K562 (cell line): Measurements from ENCODE around the gene GGNBP2. TPM values are rescaled to one million over a fixed set of nuclear protein-coding genes. Genes with fewer than 3 reads are reported as not detected.

ENCODE experiments used
- ATAC-seq: fragments of 200-7000 bp; cut with Tn5 transposase; 3 replicates; pipeline ENCODE4 v1.9.1; 2020; ENCODE audit warnings: moderate library complexity
- BruUV-seq: library from RNA; stranded (reverse); fragments of 400-500 nt; replicated peaks from 2 replicates; lab custom pipeline; 2021; lab: Mats Ljungman, UMichigan
- CTCF ChIA-PET: fragments of 300-600 bp; formaldehyde crosslinking; extraction: SDS; loops from one replicate; lab custom pipeline; 2021; ENCODE audit warnings: low intra/inter-chr PET ratio; lab: Yijun Ruan, JAX
- POLR2A ChIA-PET: fragments of 300-600, 350-650 bp; sonication (Branson Sonifier 250); formaldehyde crosslinking; extraction: SDS; loops from one replicate; lab custom pipeline; 2021; ENCODE audit warnings: antibody characterized with exemption, inconsistent platforms; lab: Yijun Ruan, JAX
- DNase-seq, 4 experiments: peaks; one replicate each; pipeline versions ENCODE4 v3.0.0 to v3.0.0-alpha.2; 2011 to 2018; ENCODE audit warnings: low spot score in 3 of 4, mixed read lengths in 3 of 4; ENCODE audit errors: extremely low read depth in 1 of 4
- FAIRE-seq: peaks from 2 replicates; lab custom pipeline; 2011; peaks lifted over from hg19 to GRCh38; lab: Jason Lieb, UNC
- H2AFZ ChIP-seq: 2 replicates; pipeline ENCODE4 v1.6.0; 2011; ENCODE audit warnings: low read depth, low read length, control low read depth, inconsistent platforms
- H3K27ac ChIP-seq: fragments of 200-600 bp; 3 replicates; pipeline ENCODE4 v1.8.0; 2011; ENCODE audit warnings: low read depth, mild to moderate bottlenecking, control low read depth, inconsistent platforms, low read length, moderate library complexity, mixed read lengths; ENCODE audit errors: extremely low read depth
- H3K27me3 ChIP-seq, 2 experiments: fragments of 300-600 bp in 1 of 2; 2 replicates in 1 of 2; 3 replicates in 1 of 2; pipeline versions ENCODE4 v1.6.0 to v1.8.0; 2011; ENCODE audit warnings: inconsistent platforms in 2 of 2, low read length in 2 of 2, mild to moderate bottlenecking in 1 of 2, mixed read lengths in 1 of 2, moderate library complexity in 1 of 2; ENCODE audit not compliant: control insufficient read depth in 2 of 2, insufficient read depth in 2 of 2
- H3K36me3 ChIP-seq: fragments of 300-600 bp; 3 replicates; pipeline ENCODE4 v1.8.0; 2011; ENCODE audit warnings: mild to moderate bottlenecking, low read length, inconsistent platforms; ENCODE audit not compliant: control insufficient read depth, insufficient read depth
- H3K4me1 ChIP-seq, 2 experiments: fragments of 200-600 bp in 1 of 2; replicated peaks in 1 of 2; 2 replicates in 1 of 2; 3 replicates in 1 of 2; pipeline versions ENCODE4 v1.5.1 to v1.8.0; 2011; ENCODE audit warnings: inconsistent platforms in 2 of 2, low read length in 2 of 2, mild to moderate bottlenecking in 1 of 2, mixed read lengths in 1 of 2, moderate library complexity in 1 of 2; ENCODE audit not compliant: control insufficient read depth in 2 of 2, insufficient read depth in 2 of 2
- H3K4me2 ChIP-seq: 2 replicates; pipeline ENCODE4 v1.6.1; 2011; ENCODE audit warnings: low read length, control low read depth, inconsistent platforms, mixed read lengths; ENCODE audit not compliant: insufficient read depth
- H3K4me3 ChIP-seq: fragments of 200-600 bp; sonication (generic), shearing (Covaris generic); 2 replicates; pipeline ENCODE4 v1.5.1; 2016; ENCODE audit warnings: control low read depth, inconsistent platforms
- H3K79me2 ChIP-seq: fragments of 200-600 bp; 3 replicates; pipeline ENCODE4 v1.8.0; 2011; ENCODE audit warnings: low read length, inconsistent platforms; ENCODE audit not compliant: control insufficient read depth, insufficient read depth
- H3K9ac ChIP-seq, 2 experiments: 2 replicates each; pipeline versions ENCODE4 v1.6.0 to v1.6.1; 2011; ENCODE audit warnings: low read depth in 2 of 2, low read length in 2 of 2, control low read depth in 1 of 2, inconsistent platforms in 1 of 2, mild to moderate bottlenecking in 1 of 2, mixed read lengths in 1 of 2; ENCODE audit not compliant: insufficient read depth in 1 of 2
- H3K9me1 ChIP-seq: one replicate; pipeline ENCODE4 v1.6.0; 2011; ENCODE audit warnings: inconsistent platforms, mild to moderate bottlenecking, low read length, moderate library complexity; ENCODE audit not compliant: control insufficient read depth, insufficient read depth
- H3K9me3 ChIP-seq: replicated peaks from 2 replicates; pipeline ENCODE4 v1.5.1; 2011; ENCODE audit warnings: low read depth, low read length, inconsistent platforms; ENCODE audit not compliant: control insufficient read depth, insufficient read depth
- H4K20me1 ChIP-seq: replicated peaks from 2 replicates; pipeline ENCODE4 v1.6.1; 2011; ENCODE audit warnings: low read length, inconsistent platforms, mixed read lengths; ENCODE audit not compliant: control insufficient read depth, insufficient read depth
- GTF2E2 ChIP-seq: fragments of 200-800 bp; sonication (Bioruptor generic); IDR thresholded peaks from 2 replicates; pipeline ENCODE4 v1.6.1; 2016; ENCODE audit warnings: missing genetic modification characterization, missing compliant biosample characterization
- LARP7 ChIP-seq: fragments of 450-650 bp; IDR thresholded peaks from 2 replicates; pipeline ENCODE4 v1.6.1; 2016
- LEF1 ChIP-seq: fragments of 450-650 bp; IDR thresholded peaks from 2 replicates; pipeline ENCODE4 v1.6.1; 2016; ENCODE audit warnings: mild to moderate bottlenecking
- MITF ChIP-seq: IDR thresholded peaks from 2 replicates; pipeline ENCODE4 v1.6.1; 2014; ENCODE audit warnings: antibody characterized with exemption
- NFXL1 ChIP-seq: fragments of 450-650 bp; formaldehyde crosslinking; IDR thresholded peaks from 2 replicates; pipeline ENCODE4 v1.4.0; 2021; ENCODE audit warnings: mild to moderate bottlenecking
- POLR2B ChIP-seq: fragments of 450-650 bp; IDR thresholded peaks from 2 replicates; pipeline ENCODE4 v1.6.1; 2018; ENCODE audit warnings: low read depth; ENCODE audit not compliant: partially characterized antibody
- POU5F1 ChIP-seq: fragments of 150-350 bp; IDR thresholded peaks from 2 replicates; pipeline ENCODE4 v1.6.1; 2014; ENCODE audit warnings: borderline replicate concordance, low read length, low read depth, mild to moderate bottlenecking; ENCODE audit not compliant: partially characterized antibody
- SMARCA5 ChIP-seq: fragments of 450-650 bp; IDR thresholded peaks from 2 replicates; pipeline ENCODE4 v1.6.1; 2016
- SP1 ChIP-seq: sonication (generic); formaldehyde crosslinking; IDR thresholded peaks from 2 replicates; pipeline ENCODE4 v1.8.1; 2022; ENCODE audit warnings: mild to moderate bottlenecking, missing genetic modification reagents
- TGIF2 ChIP-seq: sonication (generic); formaldehyde crosslinking; IDR thresholded peaks from 2 replicates; pipeline ENCODE4 v1.8.1; 2022; ENCODE audit warnings: mild to moderate bottlenecking, missing genetic modification reagents, moderate library complexity
- ZNF316 ChIP-seq: fragments of 450-650 bp; IDR thresholded peaks from 2 replicates; pipeline ENCODE4 v1.6.1; 2016
- ZNF431 ChIP-seq: sonication (generic); formaldehyde crosslinking; IDR thresholded peaks from 2 replicates; pipeline ENCODE4 v1.8.0; 2022; ENCODE audit warnings: mild to moderate bottlenecking, missing genetic modification reagents
- WGBS: fragments of 100-300 bp; shearing (Covaris generic); methylation state at CpG from one replicate; pipeline ENCODE4 v1.1.6; 2016; ENCODE audit warnings: low coverage, mixed read lengths; ENCODE audit not compliant: insufficient coverage; ENCODE audit errors: missing lambda C conversion rate; 5-methylcytosine and 5-hydroxymethylcytosine counted together
- in situ Hi-C: fragments of 300-500 bp; cut with MboI; formaldehyde crosslinking; loops from 4 replicates; pipeline ENCODE4 v1.15.0; 2018; ENCODE audit warnings: inconsistent platforms, mixed read lengths
- intact Hi-C: fragments of 100-400 bp; cut with micrococcal nuclease; formaldehyde crosslinking; loops from 2 replicates; pipeline ENCODE4 v1.14.2; 2022
- polyA plus RNA-seq, 8 experiments: library from polyadenylated mRNA; depleted of rRNA in 4 of 8; stranded (reverse) in 5 of 8; unstranded in 3 of 8; fragments of >200 nt; fragmentation: Nextera tagmentation in 2 of 8; fragmentation: Illumina TruSeq in 1 of 8; extraction: Ambion mirVana in 2 of 8; extraction: Trizol in 1 of 8; gene quantifications; 2 replicates each; pipeline versions ENCODE4 v1.2.1 to v1.2.3, GENCODE V29; 2011 to 2014; ENCODE audit warnings: inconsistent platforms in 1 of 8, missing spikeins in 1 of 8
- total RNA-seq, 7 experiments: library from RNA; depleted of rRNA in 6 of 7; stranded (reverse); fragments of >200 nt in 6 of 7; fragmentation: Illumina TruSeq in 2 of 7; extraction: Trizol in 2 of 7; gene quantifications; 2 replicates each; pipeline versions ENCODE4 v1.2.1 to v1.2.3, GENCODE V29; 2011 to 2021; ENCODE audit warnings: low replicate concordance in 1 of 7
- TF ChIP-seq, protein P1 (sequence below): fragments of 150-350 bp; conservative IDR thresholded peaks from 2 replicates; pipeline ENCODE4 v1.6.1; 2014; ENCODE audit warnings: low read length
- TF ChIP-seq, protein P2 (sequence below): sonication (generic); formaldehyde crosslinking; IDR thresholded peaks from 2 replicates; pipeline ENCODE4 v1.5.0; 2020; ENCODE audit warnings: missing genetic modification reagents

The GGNBP2 gene
- total and polyA plus RNA-seq, 9 of the 15 experiments (the other 6 are each of a cell fraction or from before 2014, with no cell fraction given): 35.7 to 96.6 (median 64.1) TPM

- TF ChIP-seq, protein P1, sequence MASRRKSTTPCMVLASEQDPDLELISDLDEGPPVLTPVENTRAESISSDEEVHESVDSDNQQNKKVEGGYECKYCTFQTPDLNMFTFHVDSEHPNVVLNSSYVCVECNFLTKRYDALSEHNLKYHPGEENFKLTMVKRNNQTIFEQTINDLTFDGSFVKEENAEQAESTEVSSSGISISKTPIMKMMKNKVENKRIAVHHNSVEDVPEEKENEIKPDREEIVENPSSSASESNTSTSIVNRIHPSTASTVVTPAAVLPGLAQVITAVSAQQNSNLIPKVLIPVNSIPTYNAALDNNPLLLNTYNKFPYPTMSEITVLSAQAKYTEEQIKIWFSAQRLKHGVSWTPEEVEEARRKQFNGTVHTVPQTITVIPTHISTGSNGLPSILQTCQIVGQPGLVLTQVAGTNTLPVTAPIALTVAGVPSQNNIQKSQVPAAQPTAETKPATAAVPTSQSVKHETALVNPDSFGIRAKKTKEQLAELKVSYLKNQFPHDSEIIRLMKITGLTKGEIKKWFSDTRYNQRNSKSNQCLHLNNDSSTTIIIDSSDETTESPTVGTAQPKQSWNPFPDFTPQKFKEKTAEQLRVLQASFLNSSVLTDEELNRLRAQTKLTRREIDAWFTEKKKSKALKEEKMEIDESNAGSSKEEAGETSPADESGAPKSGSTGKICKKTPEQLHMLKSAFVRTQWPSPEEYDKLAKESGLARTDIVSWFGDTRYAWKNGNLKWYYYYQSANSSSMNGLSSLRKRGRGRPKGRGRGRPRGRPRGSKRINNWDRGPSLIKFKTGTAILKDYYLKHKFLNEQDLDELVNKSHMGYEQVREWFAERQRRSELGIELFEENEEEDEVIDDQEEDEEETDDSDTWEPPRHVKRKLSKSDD: no peak
- TF ChIP-seq LEF1 (no peak), ZNF316 (no peak), POLR2B (no peak), SMARCA5 (no peak), TGIF2 (no peak)
- TF ChIP-seq, all 486 proteins: peak for 0
These were observed 29.9 kb upstream of the GGNBP2 start (continued) for GRCh38 chr17:36514856-36515255.

- DNase-seq (no peak), FAIRE-seq (no peak), ATAC-seq (no peak)
- no TSS peak for BruUV-seq
- TF ChIP-seq MITF: no peak
- TF ChIP-seq NFXL1 (CRISPR knock-in tag): no peak
- TF ChIP-seq, protein P2, sequence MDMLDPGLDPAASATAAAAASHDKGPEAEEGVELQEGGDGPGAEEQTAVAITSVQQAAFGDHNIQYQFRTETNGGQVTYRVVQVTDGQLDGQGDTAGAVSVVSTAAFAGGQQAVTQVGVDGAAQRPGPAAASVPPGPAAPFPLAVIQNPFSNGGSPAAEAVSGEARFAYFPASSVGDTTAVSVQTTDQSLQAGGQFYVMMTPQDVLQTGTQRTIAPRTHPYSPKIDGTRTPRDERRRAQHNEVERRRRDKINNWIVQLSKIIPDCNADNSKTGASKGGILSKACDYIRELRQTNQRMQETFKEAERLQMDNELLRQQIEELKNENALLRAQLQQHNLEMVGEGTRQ: no peak
- no peak for TF ChIP-seq GTF2E2
- TF ChIP-seq ZNF431 (CRISPR knock-in tag): no peak
- TF ChIP-seq POU5F1: no peak
- TF ChIP-seq LARP7: no peak
- no peak for TF ChIP-seq SP1
- ChIA-PET CTCF (no interaction called here), POLR2A (interaction anchor here (0.6 to 2.7 kb wide), 7 partner anchors 8 to 1117 kb away, joined by 3 to 13 read pairs (median 3); partner anchors contain the start of genes MYO19 and PIGW)
- no peak overlapping the region for H3K27ac ChIP-seq
- peaks cover 93% of the 10 kb centered on the region; the same call in 2 of the 3 replicates for H3K36me3 ChIP-seq
- H3K27me3 ChIP-seq: no peaks in the 10 kb centered on the region
- in situ Hi-C loops: no loop called here
- no peak overlapping the region for H3K4me3 ChIP-seq
- H2AFZ ChIP-seq: no peak overlapping the region
- H3K79me2 ChIP-seq: no peaks in the 10 kb centered on the region
- H3K9ac ChIP-seq: no peak overlapping the region
- peaks cover 6% of the 10 kb centered on the region; the same call in 1 of the 2 replicates for H4K20me1 ChIP-seq
- no peak overlapping the region for H3K4me2 ChIP-seq
- H3K4me1 ChIP-seq: no peaks in the 10 kb centered on the region
- intact Hi-C loops: no loop called here
- no peaks in the 10 kb centered on the region for H3K9me3 ChIP-seq
- 93% methylated on average over 4 of the region's 4 CpGs for WGBS
- no peaks in the 10 kb centered on the region for H3K9me1 ChIP-seq
These were observed 28.9 kb upstream of the GGNBP2 start for GRCh38 chr17:36515837-36516236.
